GM18951 (cell line): ENCODE results near the gene GPR84.

Experiments
- POLR2A ChIP-seq: IDR thresholded peaks from 4 replicates; pipeline ENCODE4 v1.6.1; 2011; ENCODE audit warnings: mild to moderate bottlenecking; ENCODE audit not compliant: insufficient read length, insufficient read depth; ENCODE audit errors: extremely low read depth
- in situ Hi-C: fragments of 300-500 bp; cut with MboI; formaldehyde crosslinking; loops from one replicate; pipeline ENCODE4 v1.12.0; 2022; ENCODE audit warnings: low sequenced_read_pairs, mixed read lengths, inconsistent platforms; ENCODE audit not compliant: unreplicated experiment

Gene GPR84

GRCh38 chr12:54398995-54399793 is 34.9 kb upstream of the GPR84 start:
- in situ Hi-C loops = loop anchor here (5.0 kb wide), 1 partner anchor 43 kb away; no protein-coding TSS in a partner anchor
- TF ChIP-seq POLR2A = no peak

GRCh38 chr12:54398218-54398617 is 33.9 kb upstream of the GPR84 start:
- in situ Hi-C loops = loop anchor here (5.0 kb wide), 1 partner anchor 44 kb away; no protein-coding TSS in a partner anchor
- TF ChIP-seq POLR2A = no peak

- TF ChIP-seq POLR2A = no peak
- in situ Hi-C loops = loop anchor here (5.0 kb wide), 1 partner anchor 45 kb away; no protein-coding TSS in a partner anchor
Observed at GRCh38 chr12:54397157-54397556, 32.9 kb upstream of the GPR84 start.

- in situ Hi-C loops = loop anchor here (5.0 kb wide), 1 partner anchor 47 kb away; no protein-coding TSS in a partner anchor
- TF ChIP-seq POLR2A = no peak
Observed at GRCh38 chr12:54395545-54395944, 31.3 kb upstream of the GPR84 start.

- TF ChIP-seq POLR2A = no peak
- in situ Hi-C loops = loop anchor here (5.0 kb wide), 1 partner anchor 47 kb away; no protein-coding TSS in a partner anchor
Observed at GRCh38 chr12:54394986-54395385, 30.7 kb upstream of the GPR84 start.

- TF ChIP-seq POLR2A = no peak
- in situ Hi-C loops = no loop called here
Observed at GRCh38 chr12:54394281-54394719, 30.0 kb upstream of the GPR84 start.

GRCh38 chr12:54393743-54394142 is 29.5 kb upstream of the GPR84 start:
- TF ChIP-seq POLR2A = no peak
- in situ Hi-C loops = no loop called here

GRCh38 chr12:54393207-54393609 is 28.9 kb upstream of the GPR84 start:
- in situ Hi-C loops = no loop called here

GRCh38 chr12:54392485-54393206 is 28.4 kb upstream of the GPR84 start:
- in situ Hi-C loops = no loop called here
- no peak for TF ChIP-seq POLR2A

More at GRCh38 chr12:54393207-54393609, 28.9 kb upstream of the GPR84 start:
- TF ChIP-seq POLR2A = no peak

GRCh38 chr12:54390668-54391551 is 26.6 kb upstream of the GPR84 start:
- no peak for TF ChIP-seq POLR2A
- in situ Hi-C loops = no loop called here

- TF ChIP-seq POLR2A = no peak
- in situ Hi-C loops = no loop called here
Observed at GRCh38 chr12:54390176-54390667, 25.9 kb upstream of the GPR84 start.

- in situ Hi-C loops = no loop called here
- no peak for TF ChIP-seq POLR2A
Observed at GRCh38 chr12:54389607-54390175, 25.4 kb upstream of the GPR84 start.
